C4-2B (cell line): ENCODE results near the gene LRRC8E.

ENCODE experiments used
- CTCF ChIP-seq: fragments of 450-650 bp; conservative IDR thresholded peaks from 2 replicates; pipeline ENCODE4 v1.5.1; 2017; ENCODE audit warnings: mild to moderate bottlenecking
- ZFX ChIP-seq: fragments of 450-650 bp; IDR thresholded peaks from 2 replicates; pipeline ENCODE4 v1.6.1; 2017

GRCh38 chr19:7904074-7905020 lies 16.0 kb downstream of the LRRC8E start:
- no peak for TF ChIP-seq CTCF
- no peak for TF ChIP-seq ZFX
